ENCODE measurements around the gene DHRS12.

DNA sequence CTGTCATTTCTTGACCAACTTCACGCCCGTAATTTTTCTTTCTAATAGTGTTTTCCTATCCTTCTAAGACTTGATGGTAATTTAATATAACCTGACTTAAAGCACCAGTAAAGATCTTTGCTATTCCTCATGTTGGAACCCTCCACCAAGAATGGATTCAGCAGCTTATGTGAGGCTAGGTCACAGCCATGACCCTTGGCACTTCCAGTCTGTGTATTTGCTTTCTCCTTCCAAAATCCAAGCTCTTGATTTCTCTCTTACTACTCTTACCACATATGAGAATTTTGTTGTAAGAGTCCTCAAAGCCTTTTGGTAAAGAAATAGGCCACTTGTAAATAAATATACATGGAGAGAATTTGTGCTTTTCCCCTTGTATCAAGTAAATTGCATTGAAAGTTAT, 61.4 kb downstream of the DHRS12 start:
- TF ChIP-seq, protein P1, sequence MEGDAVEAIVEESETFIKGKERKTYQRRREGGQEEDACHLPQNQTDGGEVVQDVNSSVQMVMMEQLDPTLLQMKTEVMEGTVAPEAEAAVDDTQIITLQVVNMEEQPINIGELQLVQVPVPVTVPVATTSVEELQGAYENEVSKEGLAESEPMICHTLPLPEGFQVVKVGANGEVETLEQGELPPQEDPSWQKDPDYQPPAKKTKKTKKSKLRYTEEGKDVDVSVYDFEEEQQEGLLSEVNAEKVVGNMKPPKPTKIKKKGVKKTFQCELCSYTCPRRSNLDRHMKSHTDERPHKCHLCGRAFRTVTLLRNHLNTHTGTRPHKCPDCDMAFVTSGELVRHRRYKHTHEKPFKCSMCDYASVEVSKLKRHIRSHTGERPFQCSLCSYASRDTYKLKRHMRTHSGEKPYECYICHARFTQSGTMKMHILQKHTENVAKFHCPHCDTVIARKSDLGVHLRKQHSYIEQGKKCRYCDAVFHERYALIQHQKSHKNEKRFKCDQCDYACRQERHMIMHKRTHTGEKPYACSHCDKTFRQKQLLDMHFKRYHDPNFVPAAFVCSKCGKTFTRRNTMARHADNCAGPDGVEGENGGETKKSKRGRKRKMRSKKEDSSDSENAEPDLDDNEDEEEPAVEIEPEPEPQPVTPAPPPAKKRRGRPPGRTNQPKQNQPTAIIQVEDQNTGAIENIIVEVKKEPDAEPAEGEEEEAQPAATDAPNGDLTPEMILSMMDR (conservative IDR thresholded peaks at IDR 0.05), result no peak
- TF ChIP-seq EZH2 (IDR thresholded peaks at IDR 0.05; ENCODE audit: low read depth), result no peak

All from PC-9 (cell line).